ENCODE measurements around the gene BHLHA9.

DNA sequence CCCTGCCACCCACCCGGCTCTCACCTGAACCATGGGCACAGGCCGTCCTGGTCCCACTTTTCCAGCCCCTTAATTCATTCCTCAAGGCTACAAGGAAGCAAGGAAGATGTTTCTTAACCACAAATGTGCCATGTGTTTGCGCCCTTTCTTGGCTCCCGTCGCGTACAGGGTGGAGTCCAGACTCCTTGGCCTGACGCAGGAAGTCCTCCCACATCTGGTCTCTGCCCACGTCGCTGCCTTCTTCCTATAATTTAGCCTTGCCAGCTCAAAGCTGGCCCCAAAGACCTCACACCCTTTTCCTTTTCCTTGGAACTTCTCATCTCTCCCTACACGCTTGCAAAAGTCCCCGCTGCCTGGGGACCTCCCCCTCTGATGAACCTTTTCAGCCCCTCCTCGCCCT, 38.8 kb upstream of the BHLHA9 start:
- TF ChIP-seq, protein P1, sequence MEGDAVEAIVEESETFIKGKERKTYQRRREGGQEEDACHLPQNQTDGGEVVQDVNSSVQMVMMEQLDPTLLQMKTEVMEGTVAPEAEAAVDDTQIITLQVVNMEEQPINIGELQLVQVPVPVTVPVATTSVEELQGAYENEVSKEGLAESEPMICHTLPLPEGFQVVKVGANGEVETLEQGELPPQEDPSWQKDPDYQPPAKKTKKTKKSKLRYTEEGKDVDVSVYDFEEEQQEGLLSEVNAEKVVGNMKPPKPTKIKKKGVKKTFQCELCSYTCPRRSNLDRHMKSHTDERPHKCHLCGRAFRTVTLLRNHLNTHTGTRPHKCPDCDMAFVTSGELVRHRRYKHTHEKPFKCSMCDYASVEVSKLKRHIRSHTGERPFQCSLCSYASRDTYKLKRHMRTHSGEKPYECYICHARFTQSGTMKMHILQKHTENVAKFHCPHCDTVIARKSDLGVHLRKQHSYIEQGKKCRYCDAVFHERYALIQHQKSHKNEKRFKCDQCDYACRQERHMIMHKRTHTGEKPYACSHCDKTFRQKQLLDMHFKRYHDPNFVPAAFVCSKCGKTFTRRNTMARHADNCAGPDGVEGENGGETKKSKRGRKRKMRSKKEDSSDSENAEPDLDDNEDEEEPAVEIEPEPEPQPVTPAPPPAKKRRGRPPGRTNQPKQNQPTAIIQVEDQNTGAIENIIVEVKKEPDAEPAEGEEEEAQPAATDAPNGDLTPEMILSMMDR (IDR thresholded peaks at IDR 0.05) = no peak
- TF ChIP-seq POLR2A (IDR thresholded peaks at IDR 0.05) = no peak
